ENCODE data around the gene SCARF2. TPM values are rescaled to one million over a fixed set of nuclear protein-coding genes. Genes with fewer than 3 reads are reported as not detected.

SCARF2 gene
- total RNA-seq, 1 experiment from 2014 or later: 7.7 TPM

DNA sequence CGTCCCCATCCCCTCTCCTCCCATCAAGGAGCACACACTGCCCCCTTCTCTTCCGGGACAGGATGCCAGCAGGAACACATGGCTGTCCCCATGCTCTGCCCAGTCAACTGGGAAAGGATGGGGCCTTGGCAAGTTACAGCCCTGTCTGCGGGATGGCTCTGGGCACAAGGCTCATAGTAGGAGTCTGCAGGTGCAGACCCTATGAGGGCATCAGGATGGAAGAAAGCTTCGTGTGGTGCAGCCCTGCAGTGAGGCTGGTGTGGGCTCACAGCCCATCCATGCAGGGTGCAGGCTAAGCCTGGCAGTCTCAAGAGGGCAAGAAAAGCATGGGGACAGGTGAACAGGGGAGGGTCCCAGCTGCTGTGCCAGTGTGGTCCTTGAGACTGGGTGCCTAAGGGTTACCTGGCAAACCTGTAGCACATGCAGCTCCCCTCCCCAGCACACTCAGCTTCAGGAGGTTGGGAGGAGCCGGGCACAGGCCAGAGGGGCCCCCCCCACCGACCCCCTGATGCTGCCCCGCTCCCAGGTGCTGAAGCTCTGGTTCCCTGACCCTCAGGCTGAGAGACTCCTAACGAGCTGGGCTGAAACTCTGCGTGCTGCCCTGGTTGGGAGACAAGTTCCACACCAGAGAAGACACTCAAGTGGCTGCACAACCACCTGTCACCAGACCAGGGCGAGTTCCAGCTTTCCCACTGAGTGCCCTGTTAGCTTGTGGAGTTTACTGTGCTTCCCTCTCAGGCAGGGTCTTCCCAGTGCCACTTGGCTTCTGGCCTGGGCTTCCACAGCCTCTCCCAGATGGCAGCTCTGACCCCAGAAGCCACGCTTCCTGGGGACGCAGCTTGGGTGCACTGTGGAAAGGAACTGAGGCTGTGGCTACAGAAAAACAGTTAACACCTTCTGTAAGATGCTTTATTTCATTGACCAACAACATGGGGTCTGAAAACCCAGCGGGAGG lies 3.3 kb upstream of the SCARF2 start:
- DNase-seq (ENCODE audit: low spot score): no peak

DNA sequence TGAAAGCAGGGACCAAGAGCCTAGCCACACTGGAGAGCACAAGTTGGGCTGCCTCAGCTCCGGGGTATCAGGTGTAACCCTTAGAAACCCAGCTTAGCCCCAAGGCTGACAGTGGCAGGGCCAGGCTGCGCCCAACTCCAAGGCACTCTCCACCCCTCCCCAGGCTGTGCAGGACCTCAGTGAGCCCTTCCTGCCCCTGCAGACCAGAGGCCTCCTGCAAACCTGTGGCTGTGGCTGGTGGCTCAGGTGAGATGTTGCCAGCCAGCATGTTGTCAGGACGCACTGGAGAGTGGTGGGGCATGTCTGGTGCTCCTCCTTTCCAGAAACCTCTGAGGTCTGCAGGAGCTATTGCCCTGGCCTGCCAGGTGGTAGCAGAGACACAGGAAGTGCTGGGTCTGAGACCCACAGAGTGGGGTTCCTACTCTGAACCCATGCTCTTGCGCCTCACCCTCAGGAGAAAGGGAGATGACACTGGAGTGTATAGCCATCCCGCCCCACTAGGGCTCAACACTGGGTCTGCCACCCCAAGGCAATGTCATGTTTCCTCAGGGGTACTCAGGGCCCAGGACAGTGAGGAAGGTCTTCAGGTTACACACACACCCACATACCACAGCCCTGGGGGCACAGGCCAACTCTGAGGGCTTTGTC lies 2.4 kb upstream of the SCARF2 start:
- DNase-seq (ENCODE audit: low spot score): no peak

DNA sequence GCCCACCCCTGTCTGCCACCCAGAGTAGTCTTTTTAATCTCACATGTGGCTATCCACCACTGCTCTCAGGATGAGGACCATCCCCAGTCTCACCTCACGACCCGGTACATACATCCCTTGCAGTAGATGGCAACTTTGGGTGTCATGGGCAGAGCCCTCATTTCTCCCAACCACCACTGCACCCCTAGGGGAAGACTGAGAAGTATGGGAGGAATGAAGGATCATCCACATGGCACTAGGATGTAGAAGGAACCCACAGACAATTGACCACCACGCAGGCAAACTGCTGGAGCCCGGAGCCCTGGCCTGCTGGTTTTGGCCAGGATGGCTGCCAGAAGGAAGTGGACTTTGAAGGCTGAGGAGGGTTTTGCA lies 1.9 kb upstream of the SCARF2 start:
- DNase-seq (ENCODE audit: low spot score): no peak

DNA sequence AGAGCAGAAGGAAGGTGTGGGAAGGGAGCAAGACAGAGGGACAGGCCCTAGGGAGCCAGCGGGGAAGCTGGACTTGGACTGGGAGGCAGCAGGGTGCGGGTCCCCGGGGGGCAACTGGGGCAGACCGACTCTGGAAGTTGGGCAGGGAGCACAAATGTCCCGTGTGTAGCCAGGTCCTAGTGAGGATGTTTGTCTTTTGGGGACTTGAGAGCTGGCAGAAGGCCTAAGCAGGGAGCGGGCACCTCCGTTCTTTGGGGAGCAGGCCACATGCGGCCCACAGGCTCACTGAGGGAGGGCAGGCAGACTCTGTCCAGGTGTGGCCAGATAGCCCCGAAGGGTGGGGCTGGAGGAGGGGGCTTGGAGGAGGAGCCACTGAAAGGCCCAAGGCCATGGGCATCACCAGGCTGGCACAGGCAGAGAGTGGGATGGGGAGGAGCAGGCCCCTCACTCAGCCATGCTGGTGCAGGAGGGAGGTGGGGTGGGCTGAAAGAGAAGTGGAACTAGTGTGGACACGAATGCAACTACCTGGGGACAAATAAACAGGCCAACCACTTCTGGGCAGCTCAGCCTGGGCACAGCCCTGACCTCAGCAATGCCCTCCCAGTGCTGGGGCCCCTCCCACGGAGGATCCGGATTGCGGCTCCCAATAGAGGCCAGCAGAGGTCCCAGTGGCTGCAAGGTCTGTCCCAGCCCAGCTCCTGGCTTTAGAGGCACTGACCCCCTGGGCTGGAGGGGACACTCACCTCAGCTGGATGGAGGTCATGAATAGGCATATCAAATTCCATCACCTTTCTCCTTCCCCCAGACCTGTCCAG lies 1.3 kb upstream of the SCARF2 start:
- no peak for DNase-seq (ENCODE audit: low spot score)

DNA sequence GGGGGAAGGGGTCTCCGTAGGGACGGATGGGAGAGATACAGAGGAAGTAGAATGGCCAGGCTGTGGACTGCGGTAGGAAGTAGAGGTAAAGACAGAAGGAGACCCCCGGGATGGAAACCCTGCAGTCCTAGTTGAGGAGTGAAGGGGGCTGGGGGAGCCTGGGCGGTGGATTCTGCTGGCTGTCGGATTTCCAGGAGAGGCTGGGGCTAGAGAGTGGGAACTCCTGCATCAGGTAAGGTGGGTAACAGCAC lies 727 bp upstream of the SCARF2 start:
- no peak for DNase-seq (ENCODE audit: low spot score)

DNA sequence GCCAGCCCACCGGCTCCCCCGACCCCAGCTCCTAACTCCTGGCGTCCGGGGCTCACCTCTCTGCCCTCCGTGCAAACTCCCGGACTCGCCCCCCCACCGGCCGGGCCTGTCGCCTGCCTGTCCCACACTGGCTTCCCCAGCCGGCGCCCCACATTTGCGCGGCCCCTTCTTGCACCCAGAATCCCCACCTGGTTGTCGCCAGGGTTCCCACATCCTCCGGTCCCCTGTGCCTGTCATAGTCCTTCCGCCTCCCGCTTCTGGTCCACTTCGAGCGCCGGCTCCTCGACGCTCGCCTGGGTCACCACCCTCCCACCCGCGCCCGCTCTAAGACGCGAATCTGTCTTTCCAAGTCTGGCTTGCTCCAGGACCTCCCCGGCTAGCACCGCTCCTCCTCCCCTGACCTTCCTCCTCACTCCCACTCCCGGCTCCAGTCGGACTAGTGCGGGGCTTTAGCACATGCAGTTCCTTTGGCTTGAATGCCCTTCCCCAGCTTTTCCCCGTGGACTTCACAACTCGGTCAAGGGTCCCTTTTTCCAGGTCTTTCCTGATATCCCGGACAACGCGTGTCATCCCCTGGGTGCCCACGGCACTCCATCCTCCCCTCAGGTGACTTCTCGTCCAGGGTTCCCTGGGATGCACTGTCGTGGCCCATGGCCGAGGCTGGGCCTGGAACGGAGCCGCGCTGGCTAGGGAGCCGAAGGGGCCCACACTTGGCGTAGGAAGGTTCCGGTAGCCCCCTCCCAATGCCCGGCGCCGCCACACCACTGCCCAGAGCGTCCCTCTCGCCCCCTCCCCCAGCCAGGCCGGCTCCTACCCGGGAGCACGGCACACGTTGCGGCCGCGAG lies 635 bp downstream of the SCARF2 start:
- no peak for DNase-seq (ENCODE audit: low spot score)

DNA sequence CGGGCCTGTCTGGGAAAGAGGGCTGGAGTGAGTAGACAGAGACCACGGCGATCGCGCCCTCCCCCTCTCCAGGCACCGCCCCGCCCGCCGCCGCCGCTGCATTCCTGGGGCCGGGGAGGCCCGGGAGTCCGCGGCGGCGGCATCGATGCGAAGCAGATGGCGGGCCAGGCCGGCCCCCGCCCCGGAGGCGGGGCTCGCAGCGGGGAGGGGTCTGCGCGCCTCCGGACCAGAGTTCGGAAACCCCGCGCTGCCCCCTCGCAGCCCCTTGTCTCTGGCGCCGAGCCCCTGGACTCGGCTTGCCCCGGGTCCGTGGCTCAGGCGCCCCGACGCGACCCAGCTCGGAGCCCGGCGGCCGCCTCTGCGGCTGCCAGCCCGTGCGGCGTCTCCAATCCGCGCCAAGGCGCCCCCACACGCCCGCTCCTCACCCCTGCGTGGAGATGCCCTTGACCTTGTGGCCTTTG lies 1.3 kb downstream of the SCARF2 start:
- DNase-seq (ENCODE audit: low spot score): no peak

DNA sequence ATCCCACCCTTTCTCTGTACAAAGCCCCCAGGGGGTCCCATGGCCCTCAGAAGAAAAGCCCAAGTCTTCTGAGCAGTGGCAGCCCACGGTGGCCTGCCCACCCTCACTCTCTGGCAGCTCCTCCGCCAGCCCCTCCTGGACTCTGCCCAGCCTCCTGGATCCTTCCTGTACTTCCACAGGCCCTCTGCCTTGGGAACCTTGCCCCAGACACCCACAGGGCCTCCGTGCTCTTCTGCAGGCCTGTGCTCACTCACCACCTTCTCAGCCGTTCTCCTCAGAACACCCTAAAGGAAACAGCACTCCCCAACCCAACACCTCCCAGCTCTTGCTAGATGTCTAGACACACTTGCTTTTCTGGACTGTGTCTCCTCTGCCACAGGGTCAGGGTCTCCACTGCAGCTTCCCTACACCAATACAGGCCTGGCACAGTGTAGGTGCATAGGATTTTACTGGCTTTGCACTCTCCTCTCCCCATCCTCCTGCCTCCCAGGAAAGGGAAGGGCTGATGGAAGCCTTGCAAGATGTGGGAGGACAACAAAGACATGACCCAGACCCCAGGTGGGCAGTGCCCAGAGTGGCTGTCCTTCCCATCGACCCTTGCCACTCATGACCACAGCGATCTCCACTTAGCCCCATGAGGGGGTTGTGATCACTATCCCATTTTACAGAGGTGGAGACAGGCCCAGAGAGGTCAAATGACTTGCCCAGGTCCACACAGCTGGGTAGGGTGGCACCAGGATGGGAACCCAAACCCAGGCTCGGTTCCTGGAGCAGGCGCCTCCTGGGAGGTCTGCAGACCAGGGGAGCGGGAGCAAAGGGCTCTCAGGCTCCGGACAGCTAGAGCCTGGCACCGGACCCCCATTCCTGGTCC lies 2.0 kb downstream of the SCARF2 start:
- DNase-seq (ENCODE audit: low spot score): no peak

DNA sequence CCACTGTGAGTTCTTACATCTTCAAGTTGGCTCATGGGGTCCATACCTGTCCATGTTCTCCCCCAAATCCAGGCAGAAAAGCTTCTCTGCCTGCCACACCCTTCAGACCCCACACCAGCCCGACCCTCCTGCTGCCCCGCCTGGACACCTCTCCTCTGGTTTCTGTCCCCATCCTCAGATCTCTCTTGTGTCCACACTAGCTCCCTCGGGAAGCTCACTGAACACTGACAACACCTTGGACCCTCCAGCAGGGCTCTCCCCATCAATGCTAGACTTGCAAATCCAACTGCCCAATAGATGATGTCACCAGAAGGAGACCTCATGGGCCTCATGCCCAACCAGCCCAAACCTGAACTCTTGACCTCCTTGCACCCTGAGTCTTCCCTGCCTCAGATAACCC lies 2.9 kb downstream of the SCARF2 start:
- DNase-seq (ENCODE audit: low spot score): no peak

DNA sequence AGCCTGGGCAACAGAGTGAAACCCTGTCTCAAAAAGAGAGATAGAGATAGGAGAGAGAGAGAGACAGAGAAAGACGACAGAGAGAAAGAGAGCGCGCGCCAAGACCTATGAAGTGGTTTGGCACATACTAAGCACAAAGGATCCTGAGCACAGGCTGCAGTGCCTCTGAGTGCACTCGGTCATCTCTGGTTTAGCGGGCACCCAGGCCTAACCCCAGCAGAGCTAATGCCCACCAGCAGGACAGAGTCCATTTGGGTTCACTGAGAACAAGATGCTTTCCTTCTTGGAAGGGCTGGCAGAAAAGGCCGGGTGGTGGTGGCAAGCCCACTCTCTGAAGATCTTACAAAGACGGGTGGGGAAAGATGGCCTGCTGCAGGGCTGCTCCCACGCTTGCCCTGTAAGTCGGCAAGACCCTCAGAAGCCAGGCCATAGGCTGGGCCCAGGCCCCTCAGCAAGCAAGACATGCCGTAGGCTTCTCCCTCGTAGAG lies 3.3 kb downstream of the SCARF2 start:
- no peak for DNase-seq (ENCODE audit: low spot score)

DNA sequence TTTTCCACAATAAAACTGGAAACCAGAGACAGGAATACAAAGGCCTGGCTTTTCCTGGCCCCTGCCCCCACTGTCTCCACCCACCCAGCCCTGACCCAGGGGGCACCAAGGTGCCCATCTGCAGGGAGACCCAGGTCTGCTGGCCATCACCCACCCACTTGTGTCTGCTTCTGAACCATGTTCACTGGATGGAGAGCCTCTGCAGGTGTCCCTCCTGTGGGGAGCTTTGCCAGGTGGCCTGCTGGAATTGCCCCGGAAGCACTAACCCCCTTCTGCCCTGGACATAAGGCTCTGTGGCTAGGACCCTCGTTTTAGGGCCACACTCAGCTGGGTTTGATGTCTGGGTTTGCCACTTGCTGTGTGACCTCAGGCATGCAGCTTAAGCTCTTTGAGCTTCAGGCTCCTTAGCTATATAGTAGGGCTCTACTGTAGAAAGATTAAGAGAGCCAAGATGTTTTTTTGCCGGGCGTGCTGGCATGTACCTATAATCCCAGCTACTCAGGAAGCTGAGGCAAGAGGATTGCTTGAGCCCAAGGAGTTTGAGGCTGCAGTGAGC lies 3.9 kb downstream of the SCARF2 start:
- DNase-seq (ENCODE audit: low spot score): no peak

DNA sequence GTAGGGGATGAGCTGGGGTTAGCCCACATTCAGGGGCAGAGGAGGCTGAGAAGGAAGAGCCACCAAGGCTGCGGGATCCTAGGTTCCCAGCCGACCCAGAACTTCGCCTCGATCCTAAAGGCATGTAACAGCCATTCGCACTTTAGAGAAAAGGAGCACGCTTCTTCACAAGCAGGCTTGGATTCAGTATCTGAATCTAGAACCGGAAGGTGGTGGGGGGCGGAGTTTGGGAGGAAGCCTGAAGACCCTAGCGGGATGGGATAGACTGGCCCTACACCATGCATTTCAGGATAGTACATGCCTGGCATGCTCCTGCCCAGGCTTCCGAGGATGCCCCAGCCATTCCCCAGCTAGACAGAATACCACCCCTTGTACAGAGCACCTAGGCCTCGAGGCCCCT lies 4.4 kb downstream of the SCARF2 start:
- no peak for DNase-seq (ENCODE audit: low spot score)

DNA sequence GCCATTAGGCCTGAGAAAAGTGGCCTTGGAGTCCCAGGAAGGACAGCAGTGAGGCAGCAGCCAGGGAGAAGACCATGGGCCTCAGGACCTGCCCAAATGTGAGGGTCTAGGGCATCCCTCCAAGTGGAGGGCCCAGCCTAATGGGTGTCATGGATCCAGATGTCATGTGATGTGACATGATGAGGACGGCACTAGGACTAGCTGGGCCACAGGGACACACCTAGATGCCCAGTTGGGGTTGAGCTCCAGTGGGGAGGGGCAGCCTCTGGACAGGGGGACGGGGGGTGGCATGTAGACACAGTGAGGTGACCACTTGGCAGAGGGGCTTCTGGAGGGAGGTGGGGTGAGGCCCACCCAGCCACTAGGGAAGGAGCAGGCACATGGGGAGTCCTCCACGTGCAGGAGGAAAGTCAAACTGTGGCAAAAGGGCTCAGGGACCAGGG lies 5.4 kb downstream of the SCARF2 start:
- DNase-seq (ENCODE audit: low spot score): no peak

DNA sequence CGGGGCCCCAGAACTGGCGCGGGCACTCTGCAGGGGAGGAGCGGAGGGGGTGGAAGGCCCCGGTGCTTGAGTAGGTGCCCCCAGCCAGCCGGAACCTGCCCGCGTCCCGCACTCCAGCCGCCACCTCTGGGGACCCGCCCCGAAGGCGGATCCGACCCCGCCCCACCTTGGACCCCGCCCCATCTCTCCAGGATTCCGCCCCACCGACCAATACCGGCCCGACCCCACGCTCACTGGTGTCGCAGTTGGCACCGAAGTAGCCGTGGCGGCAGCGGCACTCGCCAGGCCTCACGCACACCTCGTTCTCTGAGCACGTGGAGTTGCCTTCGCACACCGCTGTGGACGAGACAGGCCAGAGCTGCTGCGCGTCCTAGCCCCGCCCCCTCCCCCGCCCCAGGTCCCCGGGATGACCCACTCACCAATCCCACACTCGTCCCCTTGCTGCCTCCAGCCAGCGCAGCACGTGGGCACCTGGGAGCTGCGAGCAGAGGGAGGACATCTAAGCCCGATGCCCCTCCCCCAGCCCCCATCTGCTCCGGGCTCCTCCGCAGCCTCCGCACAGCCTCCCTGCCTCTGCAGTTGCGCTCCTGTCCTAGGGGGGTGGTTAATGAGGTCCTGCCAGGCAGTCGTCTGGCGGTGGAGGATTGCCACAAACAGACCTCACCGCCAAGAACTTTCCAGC lies 6.0 kb downstream of the SCARF2 start:
- DNase-seq (ENCODE audit: low spot score): no peak

DNA sequence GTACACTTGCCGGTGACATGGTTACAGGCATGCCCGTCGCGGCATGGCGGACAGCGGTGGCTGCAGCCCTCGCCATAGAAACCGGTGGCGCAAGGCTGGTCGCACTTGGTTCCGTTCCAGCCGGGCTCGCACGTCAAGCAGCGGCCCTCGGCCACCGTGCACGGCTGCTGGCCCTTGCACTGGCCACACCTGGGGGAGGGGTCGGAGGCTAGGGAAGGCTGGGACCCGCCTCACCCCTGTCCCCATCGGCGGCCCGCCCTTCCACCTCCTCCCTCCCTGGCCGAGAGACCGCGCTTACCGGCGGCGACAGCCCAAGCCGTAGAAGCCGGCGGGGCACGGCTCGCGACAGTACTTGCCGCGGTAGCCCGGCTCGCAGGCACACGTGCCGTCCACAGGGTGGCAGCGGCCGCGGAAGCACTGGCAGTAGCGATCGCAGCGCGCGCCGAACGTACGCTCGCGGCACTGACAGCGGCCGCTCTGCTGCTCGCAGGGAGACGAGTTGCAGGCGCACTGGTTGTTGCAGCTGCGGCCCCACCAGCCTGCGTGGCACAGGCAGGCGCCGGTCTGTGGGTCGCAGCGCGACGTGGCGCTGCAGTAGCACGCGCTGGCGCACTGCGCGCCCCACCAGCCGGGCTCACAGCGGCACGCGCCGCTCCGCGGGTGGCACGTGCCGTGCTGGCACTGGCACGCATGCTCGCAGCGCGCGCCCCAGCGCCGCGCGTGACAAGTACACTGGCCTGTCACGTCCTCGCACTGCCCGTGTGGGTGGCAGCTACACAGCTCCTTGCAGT lies 6.7 kb downstream of the SCARF2 start:
- DNase-seq (ENCODE audit: low spot score): no peak

DNA sequence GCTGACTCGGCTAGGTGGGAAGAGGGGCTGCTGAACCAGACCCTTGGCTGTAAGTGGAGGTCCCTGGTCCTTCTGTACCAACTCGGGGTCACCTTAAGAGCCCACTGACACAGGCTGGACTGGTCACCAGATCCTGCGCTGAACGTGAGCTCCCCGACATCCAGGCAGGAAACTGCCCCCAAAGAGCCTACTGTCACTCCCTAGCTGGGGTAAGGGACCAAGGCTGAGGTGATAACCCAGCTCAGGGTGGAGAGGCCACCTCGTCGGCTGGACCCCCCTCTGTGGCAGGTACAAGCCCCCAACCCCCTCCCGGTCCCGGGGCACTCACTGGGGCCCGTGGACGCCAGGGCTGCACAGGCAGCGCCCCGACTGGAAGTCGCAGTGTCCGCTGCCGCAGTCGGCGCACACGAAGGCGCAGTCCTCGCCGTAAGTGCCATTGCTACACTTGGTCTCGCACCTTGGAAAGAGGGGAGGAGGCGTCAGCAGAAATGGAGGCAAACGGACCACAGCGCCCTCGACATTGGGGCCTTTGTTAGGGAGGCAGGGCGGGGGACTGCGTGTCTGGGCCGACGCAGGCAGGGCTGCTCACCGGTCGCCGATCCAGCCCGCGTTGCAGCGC lies 7.4 kb downstream of the SCARF2 start:
- DNase-seq (ENCODE audit: low spot score): no peak

DNA sequence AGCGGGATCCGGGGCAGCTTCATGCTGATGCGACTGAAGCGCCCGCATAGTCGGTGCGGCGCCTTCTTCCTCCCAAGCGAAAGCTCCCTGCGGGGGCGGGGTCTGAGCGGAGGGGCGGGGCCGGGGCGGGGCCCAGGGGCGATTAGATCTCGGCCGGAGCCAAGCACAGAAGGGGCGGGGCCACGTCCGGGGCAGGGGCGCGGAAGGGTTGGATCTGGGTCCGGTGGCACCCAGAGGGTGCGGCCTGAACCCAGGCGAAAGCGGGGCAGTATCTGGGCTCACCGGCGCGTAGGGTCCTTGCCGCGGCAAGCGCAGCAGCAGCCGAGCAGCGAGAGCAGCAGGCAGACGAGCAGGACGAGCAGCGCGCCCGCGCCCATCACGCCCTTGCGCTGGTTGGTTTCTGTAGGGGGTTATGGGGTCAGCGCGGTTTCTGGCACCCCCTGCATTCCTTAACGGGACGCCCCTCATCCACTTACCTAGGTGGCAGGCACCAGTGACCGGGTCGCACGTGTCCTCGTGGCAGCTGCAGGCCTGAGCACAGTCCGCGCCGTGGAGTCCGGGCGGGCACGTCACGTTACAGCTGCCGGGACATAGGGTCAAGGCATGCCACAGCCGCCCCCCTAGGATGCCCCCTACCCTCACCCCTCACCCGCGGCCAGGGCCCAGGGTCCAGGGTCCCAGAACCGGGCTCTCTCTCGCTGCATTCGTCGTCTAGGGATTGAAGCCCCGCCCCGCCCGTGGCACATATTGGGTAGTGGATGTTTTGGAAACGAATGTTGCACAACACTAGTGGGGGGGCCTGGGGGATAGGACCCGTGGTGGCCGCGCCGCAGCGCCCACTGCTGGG lies 8.1 kb downstream of the SCARF2 start:
- no peak for DNase-seq (ENCODE audit: low spot score)
